GM12874 (cell line): ENCODE data around the gene TSEN2.

ENCODE experiments used
- TF ChIP-seq, protein P1 (sequence below): IDR thresholded peaks from 2 replicates; pipeline ENCODE4 v1.5.1; 2011; ENCODE audit warnings: low read depth, mild to moderate bottlenecking, control low read depth, low read length, moderate library complexity; ENCODE audit not compliant: insufficient read depth

The TSEN2 gene

DNA sequence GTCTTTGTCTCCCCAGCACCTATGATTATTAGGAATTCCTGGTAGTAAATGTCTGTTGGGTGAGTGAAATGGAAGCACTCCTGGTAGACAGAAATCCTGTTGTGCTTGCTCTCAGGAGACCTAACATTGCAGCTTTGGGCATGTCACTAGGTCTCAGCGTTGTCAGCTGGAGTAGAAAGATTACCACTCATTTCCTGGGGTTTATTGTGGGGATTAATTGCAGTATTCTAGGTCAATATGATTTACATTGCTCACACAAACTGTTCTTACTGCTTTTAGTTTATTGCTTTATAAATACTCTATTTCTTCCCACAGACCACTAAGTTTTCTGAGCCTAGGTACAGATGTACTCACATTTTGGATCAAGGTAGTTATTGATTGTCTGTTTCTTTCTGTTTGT is 5.1 kb downstream of the TSEN2 start:
- TF ChIP-seq, protein P1, sequence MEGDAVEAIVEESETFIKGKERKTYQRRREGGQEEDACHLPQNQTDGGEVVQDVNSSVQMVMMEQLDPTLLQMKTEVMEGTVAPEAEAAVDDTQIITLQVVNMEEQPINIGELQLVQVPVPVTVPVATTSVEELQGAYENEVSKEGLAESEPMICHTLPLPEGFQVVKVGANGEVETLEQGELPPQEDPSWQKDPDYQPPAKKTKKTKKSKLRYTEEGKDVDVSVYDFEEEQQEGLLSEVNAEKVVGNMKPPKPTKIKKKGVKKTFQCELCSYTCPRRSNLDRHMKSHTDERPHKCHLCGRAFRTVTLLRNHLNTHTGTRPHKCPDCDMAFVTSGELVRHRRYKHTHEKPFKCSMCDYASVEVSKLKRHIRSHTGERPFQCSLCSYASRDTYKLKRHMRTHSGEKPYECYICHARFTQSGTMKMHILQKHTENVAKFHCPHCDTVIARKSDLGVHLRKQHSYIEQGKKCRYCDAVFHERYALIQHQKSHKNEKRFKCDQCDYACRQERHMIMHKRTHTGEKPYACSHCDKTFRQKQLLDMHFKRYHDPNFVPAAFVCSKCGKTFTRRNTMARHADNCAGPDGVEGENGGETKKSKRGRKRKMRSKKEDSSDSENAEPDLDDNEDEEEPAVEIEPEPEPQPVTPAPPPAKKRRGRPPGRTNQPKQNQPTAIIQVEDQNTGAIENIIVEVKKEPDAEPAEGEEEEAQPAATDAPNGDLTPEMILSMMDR: no peak

DNA sequence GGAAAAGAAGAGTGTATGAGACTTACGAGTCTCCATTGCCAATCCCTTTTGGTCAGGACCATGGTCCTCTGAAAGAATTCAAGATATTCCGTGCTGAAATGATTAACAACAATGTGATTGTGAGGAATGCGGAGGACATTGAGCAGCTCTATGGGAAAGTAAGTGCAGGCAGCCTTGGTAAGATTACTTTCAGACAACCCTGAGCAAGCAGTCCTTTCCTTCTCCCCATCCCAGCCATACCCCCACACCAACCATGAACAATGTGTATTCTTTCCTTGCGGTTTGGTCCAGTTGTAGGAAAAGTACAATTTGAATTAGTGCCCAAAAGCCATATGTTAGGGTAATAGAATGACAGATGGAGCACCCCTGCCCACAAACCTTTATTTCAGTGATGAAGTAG is 5.6 kb downstream of the TSEN2 start:
- TF ChIP-seq, protein P1: no peak

- TF ChIP-seq, protein P1: no peak
Observed at GRCh38 chr3:12490547-12490946, 6.3 kb downstream of the TSEN2 start.

DNA sequence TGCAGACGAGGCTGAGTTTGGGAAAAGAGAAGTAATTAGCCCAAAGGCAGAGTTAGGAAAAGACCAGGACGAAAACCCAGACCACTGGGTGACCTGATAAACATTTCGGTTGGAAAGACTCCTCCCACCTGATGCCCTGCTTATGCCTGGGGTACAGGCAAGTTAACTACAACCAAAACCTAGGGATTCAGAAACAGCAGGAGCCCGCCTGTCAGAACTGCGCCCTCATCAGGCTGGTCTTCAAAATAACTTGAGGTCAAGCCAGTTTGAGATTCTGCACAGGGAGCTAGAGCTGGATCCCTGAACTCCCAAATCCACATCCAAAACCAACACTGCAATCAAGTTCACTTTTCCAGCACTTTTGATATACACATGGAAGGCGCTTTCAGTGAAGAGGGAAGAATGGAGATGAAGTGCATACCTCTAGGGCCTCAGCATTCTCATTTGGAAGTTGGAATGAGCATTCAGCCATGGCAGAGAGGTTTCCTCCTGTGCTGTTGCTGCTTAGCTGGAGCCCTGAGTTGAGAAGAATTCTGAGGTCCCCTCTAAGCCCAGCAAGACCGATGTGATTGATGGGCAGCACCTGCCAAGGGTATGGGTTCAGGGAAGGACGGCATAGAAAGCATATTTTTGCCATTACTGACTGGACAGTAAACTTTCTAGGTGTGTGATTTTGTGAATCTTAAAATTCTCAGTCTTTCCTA is 11.6 kb downstream of the TSEN2 start:
- TF ChIP-seq, protein P1: no peak

DNA sequence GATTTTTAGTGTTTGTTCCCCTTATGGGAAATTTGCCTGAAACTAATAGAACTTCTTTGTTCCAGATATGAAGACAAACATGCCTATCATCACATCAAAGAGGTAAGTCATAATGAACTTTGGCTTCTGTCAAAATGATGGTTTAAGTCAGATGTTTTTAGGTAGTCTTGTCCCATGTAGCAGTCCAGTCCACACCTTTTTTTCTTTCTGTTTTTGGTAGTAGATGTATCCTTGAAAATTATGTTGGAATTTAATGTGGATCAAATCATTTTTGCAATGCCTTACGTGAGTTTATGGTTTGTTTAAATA is 12.1 kb downstream of the TSEN2 start:
- TF ChIP-seq, protein P1: no peak

DNA sequence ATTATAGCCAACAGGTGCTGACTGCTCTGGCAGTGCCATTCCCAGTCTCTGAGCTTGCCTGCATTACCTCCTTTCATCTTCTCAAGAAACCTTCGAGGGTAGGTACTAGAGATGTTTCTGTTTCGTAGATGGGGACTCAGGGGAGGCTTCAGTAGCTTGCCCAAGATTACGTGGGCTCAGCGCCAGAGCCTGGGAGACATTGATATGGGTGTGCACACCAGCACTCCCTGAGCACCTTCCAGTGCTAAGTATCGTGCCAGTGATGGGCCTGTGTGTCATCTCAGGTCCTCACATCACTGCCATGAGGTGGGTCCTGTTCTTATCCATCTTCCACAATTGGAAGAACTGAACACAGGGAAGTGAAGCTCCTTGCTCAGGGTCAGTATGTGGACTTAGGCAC is 15.2 kb downstream of the TSEN2 start:
- TF ChIP-seq, protein P1: no peak

DNA sequence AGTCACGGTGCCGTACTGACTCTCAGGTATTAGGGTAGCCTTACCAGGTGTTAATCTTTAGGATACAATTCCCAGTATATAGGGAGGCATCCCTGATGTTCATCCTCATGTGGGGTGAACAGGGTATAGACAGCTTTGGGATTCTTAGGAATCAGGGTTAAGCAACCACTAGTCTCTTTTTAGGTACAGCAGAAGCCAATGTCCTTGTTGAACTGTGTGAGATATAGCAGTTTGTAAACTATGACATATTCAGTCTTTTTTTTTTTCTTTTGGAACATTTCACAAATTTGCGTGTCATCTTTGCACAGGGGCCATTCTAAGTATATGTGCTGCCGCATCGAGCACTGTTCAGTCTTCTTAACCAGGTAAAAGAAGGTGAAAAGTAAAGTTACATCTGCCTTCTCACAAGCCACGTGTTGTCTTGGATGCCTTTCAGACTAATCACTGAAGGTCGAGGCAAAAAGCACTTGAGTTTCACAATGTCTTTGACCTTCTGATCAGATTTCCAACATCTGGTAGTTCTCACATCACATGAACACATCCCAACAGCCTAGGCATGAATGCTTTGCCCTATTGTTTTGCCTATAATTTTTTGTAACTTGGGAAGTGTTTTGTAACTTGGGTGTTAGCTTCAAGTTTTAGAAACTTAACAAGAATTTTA is 17.2 kb downstream of the TSEN2 start:
- TF ChIP-seq, protein P1: no peak
